GM19025 (cell line): ENCODE measurements around the gene MT1X.
"Not testable (repeated sequence)": the region's sequence is repeated elsewhere in the genome, so short reads cannot be mapped to it uniquely, and the experiment has no call there.

Experiments
- ATAC-seq: cut with Tn5 transposase; IDR thresholded peaks from one replicate; pipeline ENCODE4 v1.9.1; 2021; ENCODE audit warnings: mild to moderate bottlenecking, low read depth, moderate library complexity; ENCODE audit not compliant: unreplicated experiment

Gene MT1X

DNA sequence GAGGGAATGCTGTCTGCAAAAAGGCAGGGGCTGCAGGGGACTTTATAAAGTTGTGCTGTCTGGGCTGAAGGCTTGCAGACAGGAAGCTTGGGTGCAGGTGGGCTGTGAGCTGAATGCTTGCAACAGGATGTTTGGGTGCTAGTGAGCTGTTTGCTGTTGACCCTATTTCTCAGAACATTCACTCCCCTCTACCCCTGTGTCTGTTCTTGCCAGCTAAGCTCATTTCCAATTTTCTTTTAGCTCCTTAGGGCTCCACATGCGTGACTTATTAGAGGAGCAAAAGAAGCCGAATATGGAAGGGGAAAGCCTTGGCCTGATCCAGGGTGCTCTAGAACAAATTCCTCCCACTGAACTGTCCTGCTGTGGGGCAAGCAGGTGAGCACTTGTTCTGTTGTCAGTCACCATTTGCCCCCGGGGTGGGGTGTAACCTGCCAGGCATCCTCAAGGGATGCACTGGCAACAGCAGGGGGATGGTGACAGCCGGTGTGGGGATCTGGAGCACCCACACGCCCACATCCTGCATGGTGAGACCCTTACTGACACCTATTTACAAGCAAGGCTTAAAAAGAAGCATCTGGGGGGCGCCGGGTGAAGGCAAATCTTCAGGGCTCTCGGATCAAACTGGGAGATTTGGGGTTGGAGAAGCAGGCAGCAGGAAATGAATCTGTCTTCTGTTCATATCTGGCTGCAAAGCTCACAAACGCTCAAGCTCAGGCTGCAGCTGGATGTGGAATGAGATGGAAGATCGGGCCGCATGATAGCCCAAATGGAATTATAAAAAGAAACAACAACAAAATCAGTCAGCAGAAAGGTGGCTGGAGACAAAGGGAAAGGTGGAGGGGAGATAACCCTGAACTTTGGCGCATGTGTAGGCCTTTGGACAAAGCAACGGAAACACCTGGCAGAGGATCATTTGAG lies 26.5 kb downstream of the MT1X start:
- no peak for ATAC-seq

DNA sequence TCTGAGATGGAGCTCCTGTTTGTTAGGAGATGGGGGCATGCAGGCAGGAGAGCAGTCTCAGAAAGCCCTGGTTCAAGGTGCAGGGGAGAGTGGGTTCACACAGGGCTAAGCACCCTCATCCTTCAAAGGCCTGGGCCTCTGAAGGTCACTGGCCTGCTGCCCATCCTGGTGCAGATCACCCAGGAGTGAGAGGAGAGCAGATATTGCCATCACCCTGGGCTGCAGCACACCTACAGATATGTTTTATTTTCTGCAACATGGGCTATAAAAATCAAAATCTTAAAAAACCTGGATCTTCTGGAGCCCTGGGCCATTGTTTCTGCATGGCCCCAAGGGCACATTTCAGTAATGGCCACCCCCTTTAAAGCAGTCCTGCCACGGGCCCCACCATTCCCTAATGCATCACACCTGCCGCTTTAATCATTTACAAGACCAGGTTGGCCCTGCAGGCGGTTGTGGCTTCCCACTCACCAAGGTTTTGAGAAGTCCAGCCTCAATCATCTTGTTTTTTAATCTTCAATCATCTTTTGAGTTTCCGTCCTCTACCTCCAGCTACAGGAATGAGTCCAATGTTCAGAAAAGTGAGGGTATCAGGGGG lies 27.3 kb downstream of the MT1X start:
- no peak for ATAC-seq

DNA sequence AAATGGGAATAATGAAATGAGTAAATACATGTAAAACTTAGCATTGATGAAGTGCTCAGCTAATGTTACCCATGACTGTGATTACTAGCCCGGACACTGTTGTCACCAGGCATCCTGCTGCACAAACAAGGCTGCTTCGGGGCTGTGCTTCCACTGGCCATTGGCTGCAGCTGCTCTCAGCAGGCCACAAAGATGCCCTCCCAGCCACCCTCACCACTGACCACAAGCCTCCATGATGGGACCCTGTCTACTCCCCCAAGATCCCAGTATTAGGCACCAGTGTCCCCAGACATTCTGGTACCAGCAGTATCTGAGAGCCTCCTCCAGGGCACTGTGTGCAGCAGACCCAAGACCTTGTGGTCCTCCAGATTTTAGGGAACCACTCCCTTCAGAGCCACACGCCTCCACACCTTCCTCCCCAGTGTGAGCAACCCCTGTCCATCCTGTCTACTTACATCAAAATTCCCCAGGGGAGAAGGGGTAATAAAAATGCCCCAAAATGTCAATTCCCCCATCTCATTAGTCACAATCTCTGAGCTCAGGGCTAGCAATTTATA lies 28.0 kb downstream of the MT1X start:
- no peak for ATAC-seq

DNA sequence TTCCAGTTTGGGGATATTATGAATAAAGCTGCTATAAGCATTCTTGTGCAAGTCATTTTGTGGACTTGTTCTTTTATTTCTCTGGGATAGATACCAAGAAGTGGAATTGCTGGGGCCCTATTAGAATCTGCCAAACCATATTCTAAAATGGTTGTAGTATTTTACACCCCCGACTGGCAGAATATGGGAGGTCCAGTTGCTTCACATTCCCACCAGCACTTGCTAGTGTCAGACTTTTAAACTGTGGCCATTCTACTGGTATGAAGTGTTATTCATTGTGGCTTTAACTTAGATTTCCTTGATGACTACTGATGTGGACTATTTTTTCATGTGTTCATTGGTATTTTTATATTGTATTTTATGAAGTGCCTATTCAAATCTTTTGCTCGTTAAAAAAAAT lies 29.6 kb downstream of the MT1X start:
- ATAC-seq, result no peak

DNA sequence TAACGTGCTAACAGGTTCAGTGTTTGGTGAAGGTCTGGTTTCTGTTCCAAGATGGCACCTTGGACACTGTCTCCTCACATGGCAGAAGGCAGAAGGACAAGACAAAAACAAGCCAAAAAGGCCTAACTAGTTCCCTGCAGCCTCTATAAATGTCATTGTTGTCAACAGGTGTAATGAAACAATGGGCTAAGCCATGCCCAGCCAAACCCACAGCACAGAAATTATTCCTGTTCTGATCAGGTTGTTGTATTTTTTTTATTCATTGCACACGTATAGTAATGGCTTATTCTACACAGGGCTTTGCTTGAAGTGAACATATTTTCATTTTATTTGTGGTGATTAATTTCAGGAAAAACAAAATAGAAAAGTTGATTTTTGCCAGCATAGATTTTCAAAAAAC lies 31.5 kb downstream of the MT1X start:
- ATAC-seq, result no peak

DNA sequence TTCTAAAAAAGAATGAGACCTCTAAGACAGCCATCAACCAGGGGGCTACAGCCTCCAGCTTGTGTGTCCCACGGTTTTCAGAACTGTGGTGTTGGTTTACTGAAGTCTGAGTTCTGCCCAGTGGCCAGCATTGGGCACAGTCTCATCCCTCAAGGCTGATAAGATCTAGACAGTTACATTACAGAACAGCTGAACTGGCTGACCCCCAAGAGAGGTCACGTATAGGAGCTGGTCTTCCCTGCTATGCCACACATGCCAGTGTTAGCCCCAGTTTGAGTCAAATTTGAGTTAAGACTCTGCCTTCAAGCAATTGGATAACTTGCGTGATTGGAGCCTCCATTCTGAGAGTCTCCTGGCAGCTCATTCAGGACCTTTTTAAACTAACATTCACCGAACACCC lies 32.9 kb downstream of the MT1X start:
- no peak for ATAC-seq

DNA sequence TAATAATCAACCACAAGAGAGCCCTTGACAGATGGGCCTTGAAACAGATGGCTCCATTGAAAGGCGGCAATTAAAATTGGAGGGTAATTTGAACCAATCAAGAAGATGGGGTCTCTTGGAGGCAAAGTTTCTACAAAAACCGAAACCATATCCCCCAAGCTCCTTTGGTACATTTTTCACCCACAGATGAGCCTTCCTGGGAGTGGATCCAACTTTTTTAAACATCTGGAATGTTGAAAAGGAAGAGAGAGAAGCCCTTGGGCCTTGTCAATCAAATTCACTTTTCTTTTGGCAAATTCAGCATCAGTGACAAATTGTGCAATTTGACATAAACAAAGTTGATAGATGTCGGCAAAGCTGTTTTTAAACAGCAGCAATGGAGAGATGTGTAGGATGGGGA lies 34.5 kb downstream of the MT1X start:
- no peak for ATAC-seq

DNA sequence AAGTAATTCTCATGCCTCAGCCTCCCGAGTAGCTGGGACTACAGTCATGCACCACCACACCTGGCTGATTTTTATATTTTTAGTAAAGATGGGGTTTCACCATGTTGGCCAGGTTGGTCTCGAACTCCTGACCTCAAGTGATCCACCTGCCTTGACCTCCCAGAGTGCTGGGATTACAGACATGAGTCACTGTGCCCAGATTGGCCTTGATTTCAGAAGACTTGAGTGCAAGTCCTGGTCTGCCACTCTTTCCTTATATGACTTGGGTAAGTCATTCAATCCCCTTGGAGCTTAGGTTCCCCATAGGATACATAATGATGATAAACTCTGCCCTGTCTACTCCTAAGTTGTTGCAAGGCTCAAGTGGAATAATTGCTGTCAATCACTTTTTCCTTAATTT lies 35.3 kb downstream of the MT1X start:
- ATAC-seq, result not testable (repeated sequence)

DNA sequence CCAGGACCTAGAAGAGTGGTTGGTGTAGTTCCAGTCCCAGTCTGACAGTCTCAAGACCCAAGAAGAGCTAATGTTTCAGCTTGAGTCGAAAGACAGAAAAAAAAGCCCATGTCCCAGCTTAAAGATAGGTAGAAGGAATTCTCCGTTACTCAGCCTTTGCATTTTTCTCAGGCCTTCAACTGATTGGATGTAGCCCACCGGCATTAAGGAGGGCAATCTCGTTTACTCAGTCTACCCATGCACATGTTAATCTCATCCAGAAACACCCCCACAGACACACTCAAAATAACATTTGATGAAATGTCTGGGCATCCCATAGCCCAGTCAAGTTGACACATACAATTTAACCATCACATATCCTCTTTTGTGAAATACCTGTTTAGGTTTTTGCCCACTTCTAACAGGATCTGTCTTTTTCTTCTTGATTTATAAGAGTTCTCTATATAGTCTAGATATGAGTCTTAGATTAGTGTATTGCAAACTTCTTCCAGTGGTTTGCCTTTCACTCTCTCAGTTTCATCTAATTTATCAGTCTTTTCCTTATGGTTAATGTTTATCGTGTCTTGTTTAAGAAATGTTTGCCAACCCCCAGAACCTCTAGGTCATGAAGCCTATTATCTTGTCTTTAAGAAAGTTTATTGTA lies 40.1 kb downstream of the MT1X start:
- ATAC-seq, result no peak

DNA sequence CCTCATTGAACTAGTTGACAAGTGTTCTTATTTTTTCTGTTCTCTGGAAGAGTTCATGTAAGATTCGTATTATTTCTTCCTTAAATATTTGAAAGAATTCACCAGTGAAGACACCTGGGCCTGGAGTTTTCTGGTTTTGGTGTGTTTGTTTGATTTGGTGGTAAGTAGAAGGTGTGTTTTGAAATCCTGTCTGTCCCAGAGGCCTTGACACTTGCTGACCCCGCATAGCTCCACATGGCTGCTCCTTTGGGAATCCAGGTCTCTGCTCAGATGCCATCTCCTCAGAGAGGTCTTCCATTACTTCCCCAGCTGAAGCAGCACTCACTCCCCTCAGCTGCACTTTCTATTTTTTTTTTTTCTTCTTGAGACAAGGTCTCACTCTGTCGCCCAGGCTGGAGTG lies 41.9 kb downstream of the MT1X start:
- ATAC-seq, result no peak

DNA sequence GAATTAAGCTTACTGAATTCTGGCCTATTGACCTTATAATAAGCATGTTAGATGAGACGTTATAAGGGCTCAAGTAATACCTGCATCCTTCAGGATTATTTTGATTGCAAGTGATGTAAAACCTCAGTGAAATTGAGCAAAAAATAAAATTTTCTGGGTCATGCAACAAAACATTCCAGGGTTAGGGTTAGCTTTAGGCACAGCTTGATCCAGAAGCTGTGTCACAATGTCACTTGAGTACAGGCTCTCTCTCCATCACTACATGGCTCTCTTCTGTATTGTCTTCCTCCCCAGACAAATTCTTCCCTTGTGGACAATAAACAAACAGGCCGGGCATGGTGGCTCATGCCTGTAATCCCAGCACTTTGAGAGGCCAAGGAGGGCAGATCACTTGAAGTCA lies 44.0 kb downstream of the MT1X start:
- ATAC-seq, result no peak

DNA sequence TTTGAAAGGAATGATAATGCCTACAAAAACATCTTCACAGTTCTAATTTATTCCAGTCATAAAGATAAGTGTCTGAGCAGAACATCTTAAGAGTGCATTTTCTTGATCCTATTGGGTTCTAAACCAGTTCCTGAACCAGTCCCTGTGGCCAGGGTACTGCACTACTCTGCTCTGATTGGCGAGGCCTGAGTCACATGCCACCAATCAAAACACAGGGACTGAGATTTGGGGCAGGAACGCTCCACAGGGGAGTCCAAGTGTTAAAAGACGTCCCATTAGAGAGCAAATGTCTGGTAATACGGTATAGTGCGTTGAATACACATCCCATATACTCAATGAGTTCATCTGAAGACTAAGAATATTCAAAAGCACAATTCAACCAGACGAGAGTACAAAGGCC lies 44.7 kb downstream of the MT1X start:
- ATAC-seq, result no peak

DNA sequence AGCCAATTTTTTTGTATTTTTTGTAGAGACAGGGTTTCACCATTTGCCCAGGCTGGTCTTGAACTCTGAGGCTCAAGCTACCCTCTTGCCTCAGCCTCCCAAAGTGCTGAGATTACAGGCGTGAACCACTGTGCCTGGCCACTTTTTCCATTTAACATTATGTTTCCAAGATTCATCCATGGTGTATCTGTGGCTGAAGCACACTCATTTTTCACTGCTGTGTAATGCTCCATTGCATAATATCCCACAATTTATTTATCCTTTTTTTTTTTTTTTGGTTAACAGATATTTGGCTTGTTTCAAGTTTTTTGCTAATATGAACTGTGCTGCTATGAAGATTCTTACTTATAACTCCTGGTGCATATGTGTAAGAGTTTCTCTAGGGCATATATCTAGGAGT lies 45.8 kb downstream of the MT1X start:
- no peak for ATAC-seq

DNA sequence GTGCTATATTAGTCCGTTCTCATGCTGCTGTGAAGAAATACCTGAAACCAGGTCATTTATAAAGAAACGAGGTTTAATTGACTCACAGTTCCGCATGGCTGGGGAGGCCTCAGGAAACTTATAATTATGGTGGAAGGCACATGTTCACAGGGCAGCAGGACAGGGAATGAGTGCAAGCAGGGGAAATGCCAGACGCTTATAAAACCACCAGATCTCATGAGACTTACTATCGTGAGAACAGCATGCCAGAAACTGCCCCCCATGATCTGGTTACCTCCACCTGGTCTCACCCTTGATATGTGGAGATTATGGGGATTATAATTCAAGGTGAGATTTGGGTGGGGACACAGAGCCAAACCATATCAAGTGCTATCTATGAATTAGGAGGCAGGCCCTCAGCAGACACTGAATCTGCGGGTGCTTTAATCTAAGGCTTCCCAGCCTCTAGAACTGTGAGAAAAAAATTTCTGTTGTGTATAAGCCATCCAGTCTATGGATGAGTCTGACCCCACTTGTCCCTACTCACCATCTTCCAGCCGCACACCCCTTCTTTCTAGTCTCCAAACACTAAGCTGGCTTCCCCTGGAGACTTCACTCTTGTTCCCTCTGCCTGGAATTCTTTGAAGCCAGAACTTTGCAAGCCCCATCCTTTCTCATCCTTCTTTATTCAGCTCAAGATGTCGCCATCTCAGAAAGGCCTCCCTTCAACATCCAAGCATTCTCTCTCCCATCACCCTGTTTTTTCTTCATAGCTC lies 46.9 kb downstream of the MT1X start:
- no peak for ATAC-seq

DNA sequence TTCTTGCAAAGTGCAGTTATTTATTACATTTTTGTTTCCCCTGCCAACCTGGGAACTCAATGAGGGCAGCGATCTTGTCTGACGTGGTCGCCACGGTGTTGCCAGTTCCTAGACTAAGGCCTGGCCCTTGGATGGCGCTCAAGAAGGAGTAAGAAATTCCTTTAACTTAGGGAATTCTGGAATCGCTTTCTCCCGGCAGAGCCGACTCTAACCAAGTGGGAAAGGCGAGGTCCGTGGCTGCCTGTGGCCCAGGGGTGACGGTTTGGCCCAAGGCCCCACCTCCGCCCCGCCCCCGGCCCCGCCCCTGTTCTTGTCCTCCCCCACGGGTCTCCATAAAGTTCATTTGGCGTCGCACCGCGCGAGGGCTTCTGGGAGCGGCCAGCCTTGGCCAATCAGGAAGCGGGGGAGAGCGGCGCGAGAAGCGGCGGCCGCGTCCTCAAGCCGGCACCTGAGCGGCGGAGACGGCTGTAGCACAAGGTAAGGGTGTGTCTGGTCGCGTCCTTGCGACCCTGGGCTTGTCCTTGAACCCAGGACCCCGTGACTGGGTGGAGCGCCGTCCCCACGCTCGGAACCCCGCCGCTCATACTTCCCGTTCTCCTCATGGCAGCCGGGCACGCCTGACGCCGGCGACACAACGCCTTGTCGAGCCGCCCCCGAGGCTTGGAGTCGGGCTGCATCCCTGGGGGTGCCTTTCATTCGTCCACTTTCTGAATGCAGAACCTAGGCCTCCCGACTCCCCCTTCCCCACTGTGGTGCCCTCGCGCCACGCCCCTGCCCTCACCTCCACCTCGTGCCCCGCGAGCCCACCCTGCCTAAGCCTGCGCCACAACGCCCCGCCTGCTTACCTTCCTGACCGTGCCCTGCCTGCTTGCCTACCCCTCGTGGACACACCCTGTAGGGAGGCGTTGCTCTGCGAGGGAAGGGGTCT lies 47.7 kb downstream of the MT1X start, which contains the start of gene NUP93:
NUP93 (plus strand) TSS at position 395 of the 928 bp plus-strand sequence. CDS start 18,119 bp downstream, outside the sequence.
- ATAC-seq, result peak; percentile 87

DNA sequence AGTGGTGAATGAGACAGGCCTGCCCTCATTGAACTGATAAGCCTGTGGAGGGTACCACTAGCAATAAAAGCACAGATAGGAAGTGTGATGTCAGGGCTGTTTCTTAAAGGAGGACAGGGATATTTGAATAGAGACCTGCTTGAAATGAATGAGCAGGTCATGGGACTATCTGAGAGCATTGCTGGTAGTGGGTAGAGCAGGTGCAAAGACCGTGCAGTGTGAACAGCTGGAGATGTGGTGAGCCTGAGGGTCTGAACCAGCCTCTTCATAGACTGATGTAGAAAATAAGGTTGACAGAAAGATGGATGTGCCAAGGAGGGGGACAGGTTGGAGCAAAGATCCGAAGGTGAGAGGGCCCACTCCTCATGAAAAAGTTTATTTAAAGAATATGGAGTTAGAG lies 50.1 kb downstream of the MT1X start:
- peak; percentile 34 for ATAC-seq

DNA sequence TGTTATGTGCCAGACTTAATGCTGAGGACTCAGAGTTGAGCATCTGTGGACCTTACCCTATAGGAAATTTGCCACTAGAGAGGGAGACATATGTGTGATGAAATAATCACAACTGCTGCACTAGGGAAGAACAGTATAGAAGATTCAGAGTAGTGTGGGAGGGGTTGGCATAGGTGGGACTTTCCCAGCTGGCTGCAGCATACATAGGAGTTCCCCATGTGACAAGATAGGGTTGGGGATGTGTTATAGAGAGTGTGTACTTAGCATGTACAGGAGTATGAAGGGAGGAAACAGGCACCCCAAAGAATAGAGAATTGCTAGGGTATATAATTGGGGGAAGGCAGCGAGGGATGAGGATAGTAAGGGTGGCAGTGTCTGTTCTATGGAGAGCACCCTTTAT lies 50.6 kb downstream of the MT1X start:
- ATAC-seq, result peak; percentile 34
